ACHN (cell line): ENCODE measurements around the gene SMIM35.

Experiments
- DNase-seq: peaks from one replicate; pipeline ENCODE4 v3.0.0-alpha.2; 2015
- in situ Hi-C: cut with HindIII; loops from 2 replicates; pipeline ENCODE4 v1.10.0; 2017; ENCODE audit warnings: low sequenced_read_pairs, low pct_ligation_motif_present, low pct_unique_long_range_greater_than_20kb

SMIM35 gene

GRCh38 chr11:118111744-118112035 is 24.9 kb upstream of the SMIM35 start:
- DNase-seq: no peak
- in situ Hi-C loops: no loop called here

- in situ Hi-C loops: no loop called here
- no peak for DNase-seq
Observed at GRCh38 chr11:118111019-118111743, 24.4 kb upstream of the SMIM35 start.

GRCh38 chr11:118109231-118109630 is 22.5 kb upstream of the SMIM35 start:
- in situ Hi-C loops: no loop called here
- no peak for DNase-seq

- in situ Hi-C loops: no loop called here
- no peak for DNase-seq
Observed at GRCh38 chr11:118108513-118108912, 21.8 kb upstream of the SMIM35 start.

GRCh38 chr11:118106789-118107335 is 20.1 kb upstream of the SMIM35 start:
- in situ Hi-C loops: no loop called here
- peak; percentile 2 for DNase-seq

- no peak for DNase-seq
- in situ Hi-C loops: no loop called here
Observed at GRCh38 chr11:118105657-118106305, 19.0 kb upstream of the SMIM35 start.

- in situ Hi-C loops: no loop called here
- no peak for DNase-seq
Observed at GRCh38 chr11:118104491-118104890, 17.7 kb upstream of the SMIM35 start.

GRCh38 chr11:118102721-118103261 is 16.0 kb upstream of the SMIM35 start:
- in situ Hi-C loops: no loop called here
- no peak for DNase-seq

GRCh38 chr11:118100691-118101232 is 14.0 kb upstream of the SMIM35 start:
- in situ Hi-C loops: no loop called here
- DNase-seq: no peak

- no peak for DNase-seq
- in situ Hi-C loops: no loop called here
Observed at GRCh38 chr11:118099838-118100556, 13.2 kb upstream of the SMIM35 start.

GRCh38 chr11:118098996-118099837 is 12.5 kb upstream of the SMIM35 start:
- DNase-seq: no peak
- in situ Hi-C loops: no loop called here

- in situ Hi-C loops: no loop called here
- DNase-seq: no peak
Observed at GRCh38 chr11:118095967-118096367, 9.2 kb upstream of the SMIM35 start.

GRCh38 chr11:118095493-118095892 is 8.7 kb upstream of the SMIM35 start:
- no peak for DNase-seq
- in situ Hi-C loops: no loop called here

- DNase-seq: no peak
Observed at GRCh38 chr11:118092907-118093571, 6.3 kb upstream of the SMIM35 start.

GRCh38 chr11:118091690-118092089 is 4.9 kb upstream of the SMIM35 start:
- in situ Hi-C loops: no loop called here
- DNase-seq: no peak

More at GRCh38 chr11:118092907-118093571, 6.3 kb upstream of the SMIM35 start:
- in situ Hi-C loops: no loop called here

- in situ Hi-C loops: no loop called here
- DNase-seq: no peak
Observed at GRCh38 chr11:118090545-118091162, 3.9 kb upstream of the SMIM35 start.

- in situ Hi-C loops: no loop called here
- no peak for DNase-seq
Observed at GRCh38 chr11:118088531-118088930, 1.8 kb upstream of the SMIM35 start.
